IMR-90 (cell line): ENCODE measurements around the gene AMOTL2. TPM values are rescaled to one million over a fixed set of nuclear protein-coding genes. Genes with fewer than 3 reads are reported as not detected.

Source experiments
- ATAC-seq: fragments of 200-7000 bp; cut with Tn5 transposase; 2 replicates; pipeline ENCODE4 v1.9.1; 2020; ENCODE audit warnings: low read depth, mild to moderate bottlenecking, moderate library complexity
- BruUV-seq: library from RNA; stranded (reverse); fragments of 400-500 nt; replicated peaks from 2 replicates; lab custom pipeline; 2021; lab: Mats Ljungman, UMichigan
- CTCF ChIA-PET: fragments of 300-600 bp; formaldehyde crosslinking; extraction: SDS; loops from one replicate; lab custom pipeline; 2021; ENCODE audit warnings: antibody characterized with exemption; lab: Yijun Ruan, JAX
- POLR2A ChIA-PET: fragments of 300-600 bp; sonication (Branson Sonifier 250); formaldehyde crosslinking; loops from one replicate; lab custom pipeline; 2022; ENCODE audit warnings: antibody characterized with exemption; ENCODE audit not compliant: unreplicated experiment; lab: Charles Lee
- DNase-seq: peaks from one replicate; pipeline ENCODE4 v3.0.0; 2013
- H2AFZ ChIP-seq: replicated peaks from 2 replicates; pipeline ENCODE3; 2013; ENCODE audit warnings: low read length, mild to moderate bottlenecking; ENCODE audit not compliant: poor library complexity
- H2AK5ac ChIP-seq: 2 replicates; pipeline ENCODE4 v1.6.1; 2013; ENCODE audit warnings: low read depth, low read length, inconsistent platforms
- H2AK9ac ChIP-seq: replicated peaks from 2 replicates; pipeline ENCODE3; 2013; ENCODE audit warnings: mild to moderate bottlenecking, low read depth, low read length, moderate library complexity; ENCODE audit not compliant: poor library complexity
- H2BK120ac ChIP-seq: 2 replicates; pipeline ENCODE4 v1.6.1; 2013; ENCODE audit warnings: low read depth, low read length, inconsistent platforms
- H2BK15ac ChIP-seq: 3 replicates; pipeline ENCODE4 v1.6.1; 2013; ENCODE audit warnings: low read depth, low read length, inconsistent platforms
- H2BK20ac ChIP-seq: 2 replicates; pipeline ENCODE4 v1.6.1; 2013; ENCODE audit warnings: low read depth, mild to moderate bottlenecking, inconsistent platforms, low read length, moderate library complexity
- H2BK5ac ChIP-seq: 2 replicates; pipeline ENCODE4 v1.6.1; 2013; ENCODE audit warnings: mild to moderate bottlenecking, low read depth, low read length, inconsistent platforms; ENCODE audit not compliant: poor library complexity, severe bottlenecking
- H3K14ac ChIP-seq: replicated peaks from 2 replicates; pipeline ENCODE4 v1.6.1; 2013; ENCODE audit warnings: low read depth, low read length, inconsistent platforms
- H3K18ac ChIP-seq: 2 replicates; pipeline ENCODE4 v1.6.1; 2013; ENCODE audit warnings: low read depth, low read length, control low read depth
- H3K23ac ChIP-seq: 2 replicates; pipeline ENCODE4 v1.6.1; 2013; ENCODE audit warnings: low read depth, low read length, inconsistent platforms
- H3K27ac ChIP-seq: 2 replicates; pipeline ENCODE4 v1.5.1; 2013; ENCODE audit warnings: mild to moderate bottlenecking, control low read depth, low read length; ENCODE audit not compliant: insufficient read depth
- H3K27me3 ChIP-seq: 2 replicates; pipeline ENCODE4 v1.6.1; 2013; ENCODE audit warnings: low read length; ENCODE audit not compliant: control insufficient read depth, insufficient read depth
- H3K36me3 ChIP-seq: 2 replicates; pipeline ENCODE4 v1.6.1; 2013; ENCODE audit warnings: low read length, mixed read lengths; ENCODE audit not compliant: control insufficient read depth, insufficient read depth
- H3K4ac ChIP-seq: 2 replicates; pipeline ENCODE4 v1.6.1; 2013; ENCODE audit warnings: low read depth, low read length, inconsistent platforms
- H3K4me1 ChIP-seq: 2 replicates; pipeline ENCODE4 v1.6.1; 2013; ENCODE audit warnings: low read length, mixed read lengths; ENCODE audit not compliant: control insufficient read depth, insufficient read depth
- H3K4me2 ChIP-seq: 2 replicates; pipeline ENCODE4 v1.6.1; 2013; ENCODE audit warnings: low read depth, mild to moderate bottlenecking, control low read depth, low read length, moderate library complexity
- H3K4me3 ChIP-seq: 2 replicates; pipeline ENCODE4 v1.5.1; 2013; ENCODE audit warnings: low read depth, mild to moderate bottlenecking, control low read depth, low read length, moderate library complexity; ENCODE audit not compliant: insufficient read depth
- H3K56ac ChIP-seq: 2 replicates; pipeline ENCODE4 v1.6.1; 2013; ENCODE audit warnings: low read length, inconsistent platforms; ENCODE audit not compliant: insufficient read depth; ENCODE audit errors: extremely low read depth
- H3K79me1 ChIP-seq, 2 experiments: 2 replicates each; pipeline ENCODE4 v1.6.1; 2013; ENCODE audit warnings: low read length in 2 of 2, inconsistent platforms in 1 of 2, low read depth in 1 of 2
- H3K9ac ChIP-seq: 2 replicates; pipeline ENCODE4 v1.6.1; 2013; ENCODE audit warnings: low read depth, low read length, control low read depth
- H3K9me1 ChIP-seq: 2 replicates; pipeline ENCODE4 v1.6.1; 2013; ENCODE audit warnings: low read length, inconsistent platforms; ENCODE audit not compliant: insufficient read depth
- H3K9me3 ChIP-seq: 2 replicates; pipeline ENCODE4 v1.6.1; 2013; ENCODE audit warnings: low read length; ENCODE audit not compliant: control insufficient read depth, insufficient read depth
- H4K20me1 ChIP-seq: 2 replicates; pipeline ENCODE4 v1.6.1; 2013; ENCODE audit warnings: low read length, inconsistent platforms; ENCODE audit not compliant: insufficient read depth
- H4K5ac ChIP-seq: 2 replicates; pipeline ENCODE4 v1.6.1; 2013; ENCODE audit warnings: mild to moderate bottlenecking, low read depth, low read length, control low read depth
- H4K8ac ChIP-seq, 2 experiments: 2 replicates each; pipeline ENCODE4 v1.6.1; 2013; ENCODE audit warnings: low read depth in 2 of 2, low read length in 2 of 2, control low read depth in 1 of 2, inconsistent platforms in 1 of 2
- H4K91ac ChIP-seq: 2 replicates; pipeline ENCODE4 v1.6.1; 2013; ENCODE audit warnings: low read depth, low read length, inconsistent platforms; ENCODE audit not compliant: insufficient read depth
- CHD1 ChIP-seq: IDR thresholded peaks from 2 replicates; pipeline ENCODE4 v1.6.1; 2012; ENCODE audit warnings: low read depth, low read length, improper control_type of control experiment
- POLR2A ChIP-seq: IDR thresholded peaks from 2 replicates; pipeline ENCODE4 v1.6.1; 2012; ENCODE audit warnings: mild to moderate bottlenecking, low read depth, low read length
- WGBS, 2 experiments: methylation state at CpG; one replicate each; pipeline versions ENCODE4 v1.1.5 to v1.1.7; 2013; ENCODE audit warnings: missing lambda C conversion rate in 2 of 2; ENCODE audit not compliant: insufficient read length in 1 of 2; ENCODE audit errors: extremely low coverage in 2 of 2; 5-methylcytosine and 5-hydroxymethylcytosine counted together
- dilution Hi-C: fragments of 300-500 bp; cut with HindIII; formaldehyde crosslinking; loops from one replicate; pipeline ENCODE4 v1.14.3; 2018; ENCODE audit warnings: low sequenced_read_pairs; ENCODE audit not compliant: unreplicated experiment
- in situ Hi-C: fragments of 300-500 bp; cut with MboI; formaldehyde crosslinking; loops from 3 replicates; pipeline ENCODE4 v1.14.3; 2019; ENCODE audit warnings: low sequenced_read_pairs, inconsistent platforms, mixed read lengths
- intact Hi-C: fragments of 100-400 bp; cut with micrococcal nuclease; formaldehyde crosslinking; loops from 2 replicates; pipeline ENCODE4 v1.10.0; 2022
- polyA plus RNA-seq, 3 experiments: library from polyadenylated mRNA; depleted of rRNA; stranded (reverse); fragments of >200 nt; gene quantifications; 2 replicates each; pipeline ENCODE4 v1.2.3, GENCODE V29; 2012; ENCODE audit warnings: low replicate concordance in 1 of 3
- total RNA-seq: library from RNA; depleted of rRNA; stranded (reverse); fragments of >200 nt; gene quantifications from 2 replicates; pipeline ENCODE4 v1.2.3, GENCODE V29; 2012

The AMOTL2 gene
- total and polyA plus RNA-seq, 2 of the 4 experiments (the other 2 are of a cell fraction), result 162 to 176 TPM

DNA sequence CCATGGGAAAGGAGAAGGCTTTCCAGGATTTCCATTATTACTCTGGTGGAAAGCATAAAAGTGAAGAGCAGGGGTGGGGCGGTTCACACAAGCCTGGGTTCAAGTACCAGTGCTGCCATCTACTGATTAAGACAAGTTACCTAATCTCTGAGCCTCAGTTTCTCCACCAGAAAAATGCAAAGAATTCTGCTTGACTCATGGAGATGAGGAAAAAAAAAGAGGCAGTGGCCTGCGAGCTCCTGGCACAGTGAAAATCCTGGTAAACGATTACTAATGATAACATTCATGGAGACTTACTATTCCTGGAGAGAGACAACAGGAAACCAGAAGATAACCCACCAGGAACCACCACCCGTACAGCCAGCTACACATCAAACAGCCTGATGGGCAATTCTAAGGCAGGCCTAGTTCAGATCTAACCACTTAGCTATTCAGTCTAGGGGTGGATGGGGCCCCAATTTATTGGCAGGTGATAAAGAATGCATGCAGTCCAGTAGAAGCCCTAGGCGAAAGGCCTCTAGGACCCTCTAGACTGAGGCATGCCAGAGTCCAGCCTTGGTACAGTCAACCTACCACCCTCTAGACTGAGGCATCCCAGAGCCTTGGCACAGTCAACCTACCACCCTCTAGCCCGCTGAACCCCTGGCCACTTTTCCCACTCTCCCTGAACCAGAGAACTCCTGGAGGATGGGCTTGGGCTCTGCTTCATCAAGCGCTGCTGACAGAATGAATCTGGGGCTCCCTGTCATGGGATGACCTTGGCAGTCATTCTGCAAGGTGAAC lies 2.5 kb downstream of the AMOTL2 start:
- peak overlapping the region; percentile 93 for H3K4me2 ChIP-seq
- H3K4me1 ChIP-seq, result peaks cover 50% of the 10 kb centered on the region
- peak overlapping the region; percentile 12; the same call in 1 of the 2 replicates for H2BK120ac ChIP-seq
- intact Hi-C loops (loop anchor here (5.0 kb wide), 1 partner anchor 76 kb away; no protein-coding TSS in a partner anchor), in situ Hi-C loops (no loop called here), dilution Hi-C loops (no loop called here)
- peak overlapping the region; percentile 99 for H3K56ac ChIP-seq
- peak overlapping the region; percentile 99 for H3K4ac ChIP-seq
- H2BK20ac ChIP-seq, result no peak overlapping the region
- peak overlapping the region; percentile 43; the same call in 1 of the 2 replicates for H4K5ac ChIP-seq
- no TSS peak for BruUV-seq
- DNase-seq, result peak; percentile 53
- H4K20me1 ChIP-seq, result peaks cover 71% of the 10 kb centered on the region
- peak overlapping the region; percentile 93 for H3K9ac ChIP-seq
- peak overlapping the region; percentile 85 for H3K18ac ChIP-seq
- WGBS, 2 experiments, result no CpG with 5 or more reads among the region's 7 CpGs
- peak overlapping the region; percentile 99 for H3K14ac ChIP-seq
- H3K27me3 ChIP-seq, result no peaks in the 10 kb centered on the region
- POLR2A ChIA-PET, result interaction anchor here (0.7 to 2.1 kb wide), 8 partner anchors 7 to 111 kb away, joined by 3 to 11 read pairs (median 6); no protein-coding TSS in a partner anchor
- peaks cover 55% of the 10 kb centered on the region for H3K36me3 ChIP-seq
- peak overlapping the region; percentile 53 for H4K91ac ChIP-seq
- H3K23ac ChIP-seq, result peak overlapping the region; percentile 99
- peaks cover 10% of the 10 kb centered on the region for H3K9me1 ChIP-seq
- peak overlapping the region; percentile 98 for H2BK5ac ChIP-seq
- H2BK15ac ChIP-seq, result no peak overlapping the region
- H4K8ac ChIP-seq, result peak overlapping the region; percentile 73 to 95; a peak in 3 of 4 replicates
- CTCF ChIA-PET, result interaction anchor here (0.6 to 1.5 kb wide), 3 partner anchors 41 to 1877 kb away, joined by 3 to 4 read pairs (median 3); no protein-coding TSS in a partner anchor
- peak overlapping the region; percentile 99 for H3K27ac ChIP-seq
- ATAC-seq, result no peak
- H3K9me3 ChIP-seq, result no peaks in the 10 kb centered on the region
- H2AK9ac ChIP-seq, result peak overlapping the region; percentile 20
- peak; percentile 78 for TF ChIP-seq POLR2A
- TF ChIP-seq CHD1, result no peak
- H3K4me3 ChIP-seq, result peak overlapping the region; percentile 76
- peak overlapping the region; percentile 36; the same call in 1 of the 2 replicates for H2AK5ac ChIP-seq
- H3K79me1 ChIP-seq, result peaks cover 9 to 55% of the 10 kb centered on the region in 2 experiments; a peak in 3 of 4 replicates
- H2AFZ ChIP-seq, result no peak overlapping the region
